Peyer's patch (tissue), 4 donors: ENCODE measurements around the gene SLC46A3.

Experiments used
- POLR2A ChIP-seq, 2 donors: fragments of 450-650 bp; IDR thresholded peaks; one replicate each; pipeline ENCODE4 v1.5.1; 2017; ENCODE audit warnings: antibody characterized with exemption in 2 of 2, mild to moderate bottlenecking in 2 of 2, moderate library complexity in 2 of 2
- TF ChIP-seq, protein P1 (sequence below), 6 experiments: fragments of 450-650 bp in 4 of 6; fragments of 200-600 bp in 2 of 6; sonication (generic) in 1 of 6; IDR thresholded peaks; one replicate each; pipeline ENCODE4 v1.5.1; 2017 to 2019; ENCODE audit warnings: antibody characterized with exemption in 6 of 6, mild to moderate bottlenecking in 3 of 6, moderate library complexity in 1 of 6

DNA sequence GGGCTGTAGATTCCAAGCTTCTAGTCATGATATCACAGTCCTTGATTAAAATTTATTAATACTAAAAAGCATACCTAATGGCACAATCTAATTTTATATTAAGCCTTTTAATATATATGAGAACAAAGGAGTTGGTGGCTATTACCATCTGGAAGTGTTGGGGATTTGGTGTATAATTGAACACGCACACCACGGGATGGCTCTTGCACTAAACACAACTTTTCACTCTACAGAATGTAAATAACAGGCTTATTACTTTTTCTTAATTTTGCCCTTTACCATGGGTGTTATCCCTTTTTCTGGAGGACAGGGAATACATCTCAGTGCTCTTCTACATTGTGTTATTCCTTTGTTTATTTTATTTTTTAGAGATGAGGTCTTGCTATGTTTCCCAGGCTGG is 38.2 kb downstream of the SLC46A3 start:
- TF ChIP-seq, protein P1, sequence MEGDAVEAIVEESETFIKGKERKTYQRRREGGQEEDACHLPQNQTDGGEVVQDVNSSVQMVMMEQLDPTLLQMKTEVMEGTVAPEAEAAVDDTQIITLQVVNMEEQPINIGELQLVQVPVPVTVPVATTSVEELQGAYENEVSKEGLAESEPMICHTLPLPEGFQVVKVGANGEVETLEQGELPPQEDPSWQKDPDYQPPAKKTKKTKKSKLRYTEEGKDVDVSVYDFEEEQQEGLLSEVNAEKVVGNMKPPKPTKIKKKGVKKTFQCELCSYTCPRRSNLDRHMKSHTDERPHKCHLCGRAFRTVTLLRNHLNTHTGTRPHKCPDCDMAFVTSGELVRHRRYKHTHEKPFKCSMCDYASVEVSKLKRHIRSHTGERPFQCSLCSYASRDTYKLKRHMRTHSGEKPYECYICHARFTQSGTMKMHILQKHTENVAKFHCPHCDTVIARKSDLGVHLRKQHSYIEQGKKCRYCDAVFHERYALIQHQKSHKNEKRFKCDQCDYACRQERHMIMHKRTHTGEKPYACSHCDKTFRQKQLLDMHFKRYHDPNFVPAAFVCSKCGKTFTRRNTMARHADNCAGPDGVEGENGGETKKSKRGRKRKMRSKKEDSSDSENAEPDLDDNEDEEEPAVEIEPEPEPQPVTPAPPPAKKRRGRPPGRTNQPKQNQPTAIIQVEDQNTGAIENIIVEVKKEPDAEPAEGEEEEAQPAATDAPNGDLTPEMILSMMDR (IDR thresholded peaks at IDR 0.05), result no peak
- no peak for TF ChIP-seq POLR2A (IDR thresholded peaks at IDR 0.05)
